NCI-H748 (cell line): Measurements from ENCODE around the gene CEP78.
"Not testable (repeated sequence)": the region's sequence is repeated elsewhere in the genome, so short reads cannot be mapped to it uniquely, and the experiment has no call there.

Experiments used
- DNase-seq: peaks from one replicate; lab custom pipeline; 2025; ENCODE audit not compliant: unreplicated experiment; lab: John Stamatoyannopoulos, UW

Gene CEP78

GRCh38 chr9:78235256-78235761 is 566 bp upstream of the CEP78 start:
- peak; percentile 32 for DNase-seq

DNA sequence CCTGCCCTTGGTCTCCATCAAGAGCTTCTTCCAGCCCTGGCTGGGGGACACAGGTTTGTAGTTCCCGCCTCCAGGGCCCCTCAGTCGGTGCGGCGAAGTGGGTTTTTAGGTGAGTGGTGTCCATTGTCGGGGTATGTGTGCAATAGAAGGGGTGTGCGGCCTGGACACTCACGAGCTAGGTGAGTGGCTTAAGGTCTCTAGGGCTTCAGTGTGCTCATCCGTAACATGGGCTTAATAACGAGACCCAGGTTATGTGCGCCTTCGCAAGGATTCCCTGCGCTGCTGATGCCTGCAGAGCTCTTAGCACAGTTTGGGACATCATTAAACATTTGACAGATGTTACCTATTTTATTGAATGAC is 656 bp downstream of the CEP78 start:
- DNase-seq: peak; percentile 74

DNA sequence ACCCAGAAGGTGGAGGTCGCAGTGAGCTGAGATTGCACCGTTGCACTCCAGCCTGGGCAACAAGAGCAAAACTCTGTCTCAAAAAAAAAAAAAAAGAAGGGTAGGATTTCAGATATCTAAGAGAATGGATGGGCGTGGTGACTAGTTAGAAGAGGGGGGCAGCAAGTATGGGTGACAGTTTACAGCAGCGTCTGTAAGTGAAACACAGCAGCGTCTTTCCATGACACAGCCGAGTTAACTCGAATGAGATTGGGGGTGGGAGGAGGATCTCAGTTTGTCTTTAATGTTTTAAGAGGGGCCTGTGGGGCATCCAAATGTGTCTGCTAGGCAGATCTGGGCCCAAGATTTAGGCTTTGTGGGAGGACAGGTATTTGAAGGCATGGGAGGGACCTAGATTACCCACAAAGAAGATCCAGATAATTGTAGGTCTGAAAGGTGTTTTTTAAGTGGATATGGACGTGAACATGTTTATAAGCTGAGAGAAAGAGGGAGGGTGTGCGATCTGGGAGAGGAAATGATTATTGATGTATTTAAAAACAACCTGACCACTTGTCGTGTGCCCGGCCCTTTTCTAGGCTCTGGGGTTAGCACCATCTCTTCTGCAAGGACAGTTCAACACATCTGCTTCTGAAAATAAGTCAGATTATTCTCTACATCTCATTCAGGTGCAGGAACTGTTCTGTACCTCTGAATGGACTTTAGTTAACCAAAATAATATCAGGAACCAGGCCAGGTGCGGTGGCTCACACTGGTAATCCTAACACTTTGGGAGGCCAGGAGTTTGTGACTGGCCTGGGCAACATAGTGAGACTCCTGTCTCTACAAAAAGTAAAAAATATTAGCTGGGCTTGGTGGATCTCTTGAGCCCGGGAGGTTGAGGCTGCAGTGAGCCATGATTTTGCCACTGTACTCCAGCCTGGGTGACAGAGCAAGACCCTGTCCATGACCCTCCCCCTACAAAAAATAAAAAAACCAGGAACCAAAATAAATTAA is 2.5 kb downstream of the CEP78 start:
- no peak for DNase-seq

GRCh38 chr9:78239506-78239905 is 3.6 kb downstream of the CEP78 start:
- peak; percentile 66 for DNase-seq

DNA sequence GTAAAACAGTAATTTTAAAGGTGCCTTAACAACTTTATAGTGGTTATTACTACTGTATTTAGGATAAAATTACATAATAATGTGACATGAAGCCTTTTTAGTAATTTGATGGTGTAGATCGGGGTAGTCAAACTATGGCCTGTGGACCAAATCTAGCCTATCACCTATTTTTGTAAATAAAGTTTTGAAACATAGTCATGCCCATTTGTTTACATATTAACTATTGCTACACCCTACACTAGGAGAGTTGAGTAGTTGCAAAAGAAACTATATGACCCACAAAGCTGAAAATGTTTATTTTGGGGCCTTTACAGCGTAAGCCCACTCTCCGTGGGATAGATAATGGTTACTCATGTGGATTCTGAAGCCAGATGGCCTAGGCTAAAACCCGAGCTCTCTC is 6.2 kb downstream of the CEP78 start:
- no peak for DNase-seq

DNA sequence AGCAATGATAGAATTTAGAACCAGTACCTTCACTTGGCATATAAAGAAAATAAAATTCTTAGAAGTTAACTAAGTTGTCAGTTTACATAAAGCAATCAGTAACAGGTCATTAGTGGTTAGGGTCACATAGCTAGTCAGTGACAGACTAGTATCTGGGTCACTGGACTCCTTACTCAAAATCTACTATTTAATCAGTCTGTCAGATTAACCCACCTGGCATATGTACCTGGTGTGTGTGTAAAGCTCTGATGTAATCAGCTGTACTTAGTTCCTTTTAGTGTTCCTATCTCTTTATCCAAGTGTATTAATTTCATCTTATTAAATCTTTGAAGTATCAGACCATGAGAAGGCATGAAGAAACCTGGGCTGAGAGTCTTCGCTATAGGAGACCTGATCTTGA is 7.3 kb downstream of the CEP78 start:
- no peak for DNase-seq

DNA sequence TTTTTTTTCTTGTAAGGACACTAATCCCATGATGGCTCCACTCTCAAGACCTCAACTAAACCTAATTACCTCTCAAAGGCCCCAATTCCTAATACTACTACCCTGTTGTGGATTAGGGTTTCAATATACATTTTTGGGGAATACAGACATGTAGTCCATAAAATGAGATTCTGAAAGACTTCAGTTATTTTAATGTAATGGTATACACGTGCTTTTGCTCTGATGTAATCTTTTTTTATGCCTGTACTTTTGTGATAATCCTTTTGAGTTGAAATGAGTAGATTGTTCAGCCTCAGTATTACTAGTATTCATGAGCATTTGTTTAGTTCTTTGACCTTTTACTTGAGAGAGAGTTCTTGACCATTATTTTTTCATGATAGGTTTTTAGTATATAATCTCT is 9.5 kb downstream of the CEP78 start:
- no peak for DNase-seq

DNA sequence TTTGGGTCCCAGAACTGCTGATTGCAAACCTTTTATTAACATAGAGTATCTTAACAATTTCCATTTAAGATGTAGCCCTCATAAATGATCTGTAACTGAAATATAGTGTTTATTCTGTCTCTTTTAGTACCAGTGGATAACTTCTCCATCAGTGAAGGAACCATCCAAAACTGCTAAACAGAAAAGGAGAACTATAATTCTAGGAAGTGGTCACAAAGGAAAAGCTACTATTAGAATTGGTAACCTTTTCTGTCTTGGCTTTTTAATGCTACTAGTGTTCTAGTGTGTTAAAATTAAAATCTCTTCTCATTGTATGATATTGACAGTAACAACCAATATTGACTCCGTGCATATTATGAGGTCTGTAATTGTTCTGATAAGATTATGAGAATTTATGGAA is 12.8 kb downstream of the CEP78 start:
- DNase-seq: no peak

DNA sequence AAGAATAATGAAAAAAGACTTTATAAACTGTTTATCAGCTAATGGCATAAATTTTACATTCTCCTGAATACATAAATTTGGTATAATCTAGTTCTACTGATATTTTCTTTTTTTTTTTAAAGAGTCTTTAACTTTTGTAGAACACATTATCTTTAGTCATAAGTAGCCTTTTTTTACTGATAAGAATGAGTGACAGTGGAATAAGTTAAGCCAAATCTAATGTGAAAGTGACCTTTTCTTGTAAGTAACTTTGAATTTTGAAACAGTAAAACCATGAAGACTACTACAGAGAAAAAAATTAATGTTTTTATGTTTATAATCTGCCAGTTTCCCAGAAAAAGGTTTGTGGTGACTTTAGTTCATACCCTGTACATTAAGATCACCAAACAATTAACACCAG is 13.7 kb downstream of the CEP78 start:
- DNase-seq: no peak

DNA sequence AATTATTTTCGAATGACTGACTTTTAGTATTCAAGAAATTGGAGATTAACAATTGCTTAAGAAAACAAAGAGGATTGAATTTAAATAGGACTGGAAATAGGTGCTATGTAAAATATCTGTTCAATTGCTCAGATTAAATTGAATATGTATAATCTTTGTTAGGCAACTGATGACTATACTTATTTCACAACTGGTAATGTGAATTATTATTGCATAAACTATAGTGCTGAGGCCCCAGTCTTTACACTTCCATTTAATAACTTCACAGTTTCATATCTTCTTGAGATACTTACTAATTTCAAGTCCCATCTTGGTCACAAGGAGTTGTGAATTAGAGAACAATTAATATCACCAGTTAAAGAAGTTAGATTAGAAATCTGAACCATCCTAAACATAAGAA is 16.7 kb downstream of the CEP78 start:
- no peak for DNase-seq

GRCh38 chr9:78253285-78253684 is 17.4 kb downstream of the CEP78 start:
- no peak for DNase-seq

- peak; percentile 19 for DNase-seq
Observed at GRCh38 chr9:78261403-78262001, 25.6 kb downstream of the CEP78 start.

DNA sequence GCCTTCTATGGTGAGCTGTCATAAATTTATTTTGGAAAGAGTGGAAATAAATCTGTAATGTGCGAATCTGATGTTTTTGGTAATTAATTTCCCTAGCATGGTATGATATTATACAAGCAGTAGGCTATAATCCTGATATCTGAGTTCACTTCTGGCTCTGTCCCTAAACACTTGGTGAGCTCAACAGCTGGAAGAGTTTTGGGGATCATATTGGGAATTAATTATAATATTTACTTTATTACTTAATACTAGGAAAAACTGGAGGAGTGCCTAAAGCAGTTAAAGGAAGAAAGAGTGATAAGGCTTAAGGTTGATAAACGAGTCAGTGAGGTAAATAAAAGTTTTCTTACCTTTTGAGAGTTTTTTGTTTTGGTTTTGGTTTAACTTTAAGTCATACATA is 26.8 kb downstream of the CEP78 start:
- DNase-seq: no peak

GRCh38 chr9:78267889-78268288 is 32.0 kb downstream of the CEP78 start:
- no peak for DNase-seq

GRCh38 chr9:78269784-78270183 is 33.9 kb downstream of the CEP78 start:
- no peak for DNase-seq

- DNase-seq: no peak
Observed at GRCh38 chr9:78272307-78272706, 36.4 kb downstream of the CEP78 start.

DNA sequence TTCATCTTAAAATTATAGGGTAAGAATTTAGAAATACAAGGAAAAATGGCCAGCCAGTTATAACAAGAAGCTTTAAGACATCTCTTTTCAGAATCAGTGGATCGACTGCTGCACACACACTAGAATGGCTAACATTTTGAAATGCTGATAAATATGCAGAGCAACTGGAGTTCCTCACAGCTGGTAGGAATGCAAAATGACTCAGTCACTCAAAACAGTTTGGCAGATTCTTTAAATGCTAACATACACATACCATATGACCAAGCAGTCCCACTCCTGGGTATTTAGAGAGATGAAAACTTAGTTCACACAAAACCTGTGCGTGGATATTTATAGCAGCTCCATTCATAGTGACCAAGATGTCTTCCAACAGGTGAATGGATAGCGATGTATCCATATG is 37.9 kb downstream of the CEP78 start:
- DNase-seq: no peak

- DNase-seq: no peak
Observed at GRCh38 chr9:78278177-78278777, 42.4 kb downstream of the CEP78 start.

DNA sequence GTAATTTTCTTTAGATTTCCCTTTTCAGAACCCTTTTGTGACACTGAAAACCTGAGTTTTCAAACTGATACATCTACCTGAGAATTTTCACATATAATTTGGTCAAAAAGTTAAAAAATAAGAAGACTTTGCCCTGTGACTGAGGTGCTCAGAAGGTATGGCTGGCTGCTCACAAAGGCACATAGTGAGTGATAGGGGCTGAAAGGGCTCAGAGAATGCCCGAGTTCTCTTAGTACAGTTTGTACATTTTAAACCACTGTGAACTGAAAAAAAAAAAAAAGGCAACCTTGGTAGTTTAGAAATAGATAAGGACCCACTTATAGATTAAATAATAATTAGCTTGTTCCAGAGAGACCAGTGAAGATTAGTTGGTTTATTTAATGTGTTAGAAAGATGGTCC is 42.9 kb downstream of the CEP78 start:
- DNase-seq: no peak

DNA sequence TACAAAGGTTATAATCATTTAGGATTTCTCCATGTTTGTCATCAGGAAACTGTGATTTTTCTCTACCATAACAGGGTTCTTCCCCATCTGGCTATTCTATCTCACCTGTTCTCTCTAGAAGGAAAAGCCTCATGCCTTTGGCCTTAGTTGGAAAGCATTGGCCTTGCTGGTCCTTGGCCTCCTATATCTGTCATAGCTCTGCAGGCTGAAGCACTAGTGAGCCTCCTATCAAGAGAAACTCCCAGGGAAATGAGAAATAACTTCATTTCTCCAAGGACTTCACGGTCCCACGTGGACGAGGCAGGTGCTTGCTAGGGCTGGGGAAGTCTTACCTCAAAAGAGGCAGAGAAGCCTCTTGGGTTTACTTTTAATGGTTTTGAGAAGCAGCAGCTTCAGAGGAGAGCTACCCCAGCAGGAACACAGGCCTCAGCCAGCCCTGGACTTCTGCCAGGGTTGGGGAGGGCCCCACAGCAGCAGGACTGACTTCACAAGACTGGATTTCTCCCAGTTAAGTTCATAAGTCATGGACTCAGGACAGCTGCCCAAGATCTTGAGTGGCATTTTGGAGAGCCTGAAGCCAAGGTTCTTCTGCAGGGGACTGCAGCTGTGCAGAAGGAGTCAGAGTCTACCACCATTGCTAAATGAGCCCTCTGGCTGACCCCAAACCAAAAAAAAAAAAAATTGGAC is 45.2 kb downstream of the CEP78 start:
- no peak for DNase-seq

DNA sequence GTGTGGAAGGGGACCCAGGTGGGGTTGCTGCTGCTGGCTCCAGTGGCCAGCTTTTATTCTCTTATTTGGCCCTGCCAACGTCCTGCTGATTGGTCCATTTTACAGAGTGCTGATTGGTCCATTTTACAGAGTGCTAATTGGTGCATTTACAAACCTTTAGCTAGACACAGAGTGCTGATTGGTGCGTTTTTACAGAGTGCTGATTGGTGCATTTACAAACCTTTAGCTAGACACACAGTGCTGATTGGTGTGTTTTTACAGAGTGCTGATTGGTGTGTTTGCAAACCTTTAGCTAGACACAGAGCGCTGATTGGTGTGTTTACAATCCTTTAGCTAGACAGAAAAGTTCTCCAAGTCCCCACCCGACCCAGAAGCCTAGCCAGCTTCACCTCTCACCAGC is 48.3 kb downstream of the CEP78 start:
- DNase-seq: not testable (repeated sequence)
